Germinal center (tissue), 1 donor: ENCODE measurements around the gene PTPRS.

Experiments used
- DNase-seq: peaks from one replicate; pipeline ENCODE4 v3.0.0; 2012; ENCODE audit warnings: mixed read lengths, low spot score

PTPRS gene

GRCh38 chr19:5308451-5309437 is 31.9 kb downstream of the PTPRS start:
- no peak for DNase-seq

GRCh38 chr19:5307655-5308054 is 33.0 kb downstream of the PTPRS start:
- no peak for DNase-seq

GRCh38 chr19:5305163-5305562 is 35.4 kb downstream of the PTPRS start:
- no peak for DNase-seq

DNA sequence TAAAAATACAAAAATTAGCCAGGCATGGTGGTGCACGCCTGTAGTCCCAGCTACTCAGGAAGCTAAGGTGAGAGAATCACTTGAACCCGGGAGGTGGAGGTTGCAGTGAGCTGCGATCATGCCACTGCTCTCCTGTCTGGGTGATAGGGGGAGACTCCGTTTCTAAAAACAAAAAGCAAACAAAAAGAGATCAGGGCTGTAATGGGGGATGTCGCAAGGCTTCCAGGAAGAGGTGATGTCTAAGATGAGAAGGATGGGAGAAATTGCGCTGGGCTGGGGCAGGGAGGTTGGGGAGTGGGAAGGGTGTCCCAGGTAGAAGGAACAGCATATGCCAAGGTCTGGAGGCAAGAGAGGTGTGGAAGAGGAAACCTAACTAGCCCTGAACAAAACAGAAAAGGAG is 36.1 kb downstream of the PTPRS start:
- DNase-seq: no peak

DNA sequence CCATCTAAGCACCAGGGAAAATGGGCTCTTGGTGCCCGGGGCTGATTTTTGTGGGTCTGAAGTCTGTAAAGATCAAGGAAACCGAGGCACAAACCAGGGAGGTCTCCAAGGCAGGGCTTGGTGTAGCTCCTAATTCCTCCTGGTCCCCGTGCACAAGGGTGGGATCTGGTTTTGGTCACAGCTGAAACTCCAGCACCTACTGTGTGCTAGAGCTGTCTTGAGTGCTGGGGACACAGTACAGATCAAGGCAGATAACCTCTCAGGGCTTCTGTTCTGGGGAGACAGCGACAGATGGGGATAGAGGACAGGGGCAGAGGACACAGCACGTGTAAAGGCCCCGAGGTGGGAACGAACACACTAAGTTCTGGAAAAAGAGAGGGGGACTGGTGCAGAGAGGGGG is 37.4 kb downstream of the PTPRS start:
- DNase-seq: no peak

- no peak for DNase-seq
Observed at GRCh38 chr19:5302396-5302795, 38.2 kb downstream of the PTPRS start.

- no peak for DNase-seq
Observed at GRCh38 chr19:5299137-5299536, 41.5 kb downstream of the PTPRS start.

- no peak for DNase-seq
Observed at GRCh38 chr19:5298471-5298901, 42.1 kb downstream of the PTPRS start.

- no peak for DNase-seq
Observed at GRCh38 chr19:5297272-5297669, 43.3 kb downstream of the PTPRS start.

GRCh38 chr19:5296457-5297271 is 43.9 kb downstream of the PTPRS start:
- DNase-seq: no peak

- DNase-seq: no peak
Observed at GRCh38 chr19:5296021-5296420, 44.6 kb downstream of the PTPRS start.

DNA sequence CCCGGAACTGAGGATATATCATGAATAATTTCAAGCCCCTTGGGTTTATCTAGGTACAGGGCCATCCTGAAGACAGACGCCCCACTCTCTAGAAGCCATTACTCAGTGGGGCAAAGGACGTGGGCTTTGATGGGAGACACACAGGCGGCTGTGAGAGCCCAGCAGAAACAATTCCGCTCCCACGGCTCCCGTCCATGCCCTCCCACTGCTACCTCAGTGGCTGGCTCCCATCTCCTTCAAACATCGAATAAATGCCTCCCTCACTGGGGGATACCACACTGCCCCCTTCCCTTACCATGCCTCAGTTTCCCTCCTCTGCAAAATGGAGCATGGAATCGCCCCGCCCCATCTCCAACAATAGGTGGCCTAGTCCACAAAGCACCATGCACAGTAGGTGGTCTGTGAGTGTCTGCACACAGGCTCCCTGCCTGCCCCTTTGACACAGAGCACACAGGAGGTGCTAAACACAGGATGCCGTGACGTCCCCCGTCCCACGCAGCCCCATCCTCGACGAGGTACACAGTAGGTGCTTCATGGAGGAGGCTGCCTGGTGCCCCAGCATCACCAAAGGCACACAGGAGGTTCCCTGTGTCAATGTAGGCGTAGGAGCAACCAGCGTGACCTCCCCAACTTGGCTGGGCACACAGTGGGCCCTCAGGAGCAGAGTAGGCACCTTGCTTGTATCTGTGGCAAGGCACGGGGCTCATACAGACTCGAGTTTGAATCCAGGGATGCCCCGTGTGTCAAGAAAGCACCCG is 46.0 kb downstream of the PTPRS start:
- no peak for DNase-seq

GRCh38 chr19:5293612-5294378 is 46.8 kb downstream of the PTPRS start:
- DNase-seq: peak; percentile 69

GRCh38 chr19:5292822-5293611 is 47.6 kb downstream of the PTPRS start:
- DNase-seq: peak; percentile 95

DNA sequence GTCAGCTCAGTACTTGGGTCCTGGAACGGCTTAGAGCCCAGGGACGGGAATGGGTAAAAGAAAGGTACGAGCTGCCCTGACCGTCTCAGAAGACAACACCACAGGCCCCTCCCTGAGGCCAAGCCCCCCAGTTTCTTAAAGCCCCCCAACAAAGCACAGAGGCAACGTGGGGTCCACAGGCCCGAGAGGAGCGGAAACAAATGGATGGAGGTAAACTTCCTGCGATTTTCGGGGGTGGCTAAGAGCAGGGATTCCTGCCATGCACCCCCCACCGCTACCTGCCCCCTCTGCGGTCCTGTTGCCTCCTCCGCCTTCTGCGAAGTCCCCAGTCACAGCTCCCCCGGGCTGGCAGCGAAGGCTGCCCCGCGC is 48.2 kb downstream of the PTPRS start:
- DNase-seq: no peak

DNA sequence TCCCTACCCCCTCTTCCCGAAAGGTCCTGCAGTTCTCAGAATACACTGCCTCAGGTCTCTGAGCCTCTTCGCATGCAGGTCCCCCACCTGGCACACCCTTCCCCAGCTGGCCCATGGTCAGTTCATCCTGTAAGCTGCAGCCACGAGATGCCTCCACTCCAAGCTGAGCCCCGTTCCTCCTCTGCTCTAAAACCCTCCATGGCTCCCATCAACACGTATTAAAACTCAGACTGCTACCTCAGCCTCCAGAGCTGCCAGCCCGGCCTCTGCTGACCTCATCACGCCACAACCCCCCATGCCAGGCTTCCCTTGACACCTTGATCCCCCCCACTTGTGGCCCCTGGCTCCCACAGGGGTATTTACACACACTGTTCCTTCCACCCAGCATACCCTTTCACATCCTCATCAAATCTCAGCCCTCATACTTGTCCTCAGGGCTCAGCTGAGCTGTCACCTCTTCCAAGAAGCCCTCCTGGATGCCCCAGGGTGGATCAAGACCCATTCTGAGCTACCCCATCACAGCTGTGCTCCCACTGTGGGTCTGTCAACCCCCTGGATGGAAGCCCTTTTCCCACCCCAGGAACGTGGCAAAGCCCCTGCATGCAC is 48.9 kb downstream of the PTPRS start:
- DNase-seq: no peak
